Measurements from ENCODE around the gene SCN9A. TPM values are rescaled to one million over a fixed set of nuclear protein-coding genes. Genes with fewer than 3 reads are reported as not detected.

SCN9A gene
- total and polyA plus RNA-seq, 2 of the 8 experiments (the other 6 are each of a cell fraction or from before 2014, with no cell fraction given), result 1.6 to 6.2 TPM

GRCh38 chr2:166302036-166302435 lies 73.7 kb downstream of the SCN9A start (continued):
- no peak for TF ChIP-seq USF2 (IDR thresholded peaks at IDR 0.05; ENCODE audit: low read length)

Measured in H1 (cell line).